ENCODE measurements around the gene RPL22L1.

- TF ChIP-seq CTCF (IDR thresholded peaks at IDR 0.05) (no peak), POLR2A (IDR thresholded peaks at IDR 0.05) (no peak)
These were observed 5.3 kb downstream of the RPL22L1 start for GRCh38 chr3:170864525-170865208.
